ENCODE measurements around the gene TRAF7.

TRAF7 gene

GRCh38 chr16:2166263-2167067 is 10.9 kb downstream of the TRAF7 start:
- DNase-seq = no peak

- DNase-seq = no peak
Measured at GRCh38 chr16:2167068-2167638, 11.6 kb downstream of the TRAF7 start.

- DNase-seq = no peak
Measured at GRCh38 chr16:2170080-2170479, 14.5 kb downstream of the TRAF7 start.

- DNase-seq = no peak
Measured at GRCh38 chr16:2170587-2171435, 15.2 kb downstream of the TRAF7 start.

- no peak for DNase-seq
Measured at GRCh38 chr16:2171601-2172178, 16.1 kb downstream of the TRAF7 start.

GRCh38 chr16:2172688-2173335 is 17.2 kb downstream of the TRAF7 start:
- no peak for DNase-seq

- no peak for DNase-seq
Measured at GRCh38 chr16:2173366-2173765, 17.8 kb downstream of the TRAF7 start.

GRCh38 chr16:2173916-2174315 is 18.3 kb downstream of the TRAF7 start:
- no peak for DNase-seq

GRCh38 chr16:2174396-2175131 is 19.0 kb downstream of the TRAF7 start:
- no peak for DNase-seq

GRCh38 chr16:2175454-2175853 is 19.9 kb downstream of the TRAF7 start:
- DNase-seq = no peak

GRCh38 chr16:2176047-2176446 is 20.5 kb downstream of the TRAF7 start:
- DNase-seq = no peak

- no peak for DNase-seq
Measured at GRCh38 chr16:2177101-2177500, 21.5 kb downstream of the TRAF7 start.

- DNase-seq = no peak
Measured at GRCh38 chr16:2177561-2177960, 22.0 kb downstream of the TRAF7 start.

- DNase-seq = peak in 3 of 5 experiments; percentile 12 to 48 (median 40)
Measured at GRCh38 chr16:2178321-2179106, 22.9 kb downstream of the TRAF7 start.

GRCh38 chr16:2179107-2179501 is 23.5 kb downstream of the TRAF7 start:
- DNase-seq = no peak

GRCh38 chr16:2179576-2179975 is 24.0 kb downstream of the TRAF7 start:
- DNase-seq = no peak

- DNase-seq = no peak
Measured at GRCh38 chr16:2180461-2180860, 24.9 kb downstream of the TRAF7 start.

GRCh38 chr16:2180962-2181923 is 25.7 kb downstream of the TRAF7 start:
- DNase-seq = no peak

GRCh38 chr16:2181952-2182351 is 26.4 kb downstream of the TRAF7 start:
- no peak for DNase-seq

GRCh38 chr16:2183671-2184070 is 28.1 kb downstream of the TRAF7 start:
- no peak for DNase-seq

All from T-helper 2 cell (primary cell).